ENCODE data around the gene NCAM2. TPM values are rescaled to one million over a fixed set of nuclear protein-coding genes. Genes with fewer than 3 reads are reported as not detected.

Gene NCAM2
- total RNA-seq, 4 donors from 2014 or later, result 0.67 to 0.95 TPM; not detected in 2

GRCh38 chr21:21297211-21297610 lies 299.0 kb downstream of the NCAM2 start:
- DNase-seq, result no peak
- H3K9me3 ChIP-seq, result no peaks in the 10 kb centered on the region
- no peak for TF ChIP-seq POLR2A (IDR thresholded peaks at IDR 0.05)
- H3K36me3 ChIP-seq, result no peaks in the 10 kb centered on the region
- H3K4me3 ChIP-seq, result no peak overlapping the region
- H3K27ac ChIP-seq, result no peak overlapping the region
- intact Hi-C loops (cut with DNase I), result no loop called here
- H3K4me1 ChIP-seq, result no peaks in the 10 kb centered on the region
- H3K27me3 ChIP-seq, result no peaks in the 10 kb centered on the region
- WGBS, 2 donors, result 59 to 64% methylated on average over 2 of the region's 2 CpGs

GRCh38 chr21:21301013-21301412 lies 302.8 kb downstream of the NCAM2 start:
- 39 to 49% methylated on average over 2 of the region's 2 CpGs for WGBS, 2 donors
- no peaks in the 10 kb centered on the region for H3K4me1 ChIP-seq
- no peaks in the 10 kb centered on the region for H3K36me3 ChIP-seq
- H3K4me3 ChIP-seq, result no peak overlapping the region
- no peak for DNase-seq
- no peak overlapping the region for H3K27ac ChIP-seq
- intact Hi-C loops (cut with DNase I), result no loop called here
- no peak for TF ChIP-seq POLR2A (IDR thresholded peaks at IDR 0.05)
- TF ChIP-seq CTCF (IDR thresholded peaks at IDR 0.05), result no peak
- no peaks in the 10 kb centered on the region for H3K27me3 ChIP-seq
- no peaks in the 10 kb centered on the region for H3K9me3 ChIP-seq

- intact Hi-C loops (cut with DNase I), result no loop called here
Measured at GRCh38 chr21:21309510-21309909, 311.3 kb downstream of the NCAM2 start.

GRCh38 chr21:21324297-21324696 lies 326.1 kb downstream of the NCAM2 start:
- WGBS, 2 donors, result 72 to 80% methylated on average over 5 of the region's 5 CpGs
- Histone ChIP-seq H3K27me3 (no peaks in the 10 kb centered on the region), H3K4me1 (no peaks in the 10 kb centered on the region), H3K27ac (no peak overlapping the region), H3K9me3 (peaks cover 0 to 8% (median 1%) of the 10 kb centered on the region in 3 donors), H3K36me3 (no peaks in the 10 kb centered on the region), H3K4me3 (no peak overlapping the region)
- intact Hi-C loops (cut with DNase I), result no loop called here
- DNase-seq, result no peak
- TF ChIP-seq CTCF (IDR thresholded peaks at IDR 0.05), result no peak
- TF ChIP-seq POLR2A (IDR thresholded peaks at IDR 0.05), result no peak

More at GRCh38 chr21:21309510-21309909, 311.3 kb downstream of the NCAM2 start:
- DNase-seq, result no peak
- H3K9me3 ChIP-seq, result peaks cover 0 to 6% (median 0%) of the 10 kb centered on the region in 3 donors
- no peaks in the 10 kb centered on the region for H3K4me1 ChIP-seq
- no peak overlapping the region for H3K27ac ChIP-seq
- H3K27me3 ChIP-seq, result no peaks in the 10 kb centered on the region
- 71 to 73% methylated on average over 1 of the region's 1 CpG for WGBS, 2 donors
- no peak overlapping the region for H3K4me3 ChIP-seq
- TF ChIP-seq POLR2A (IDR thresholded peaks at IDR 0.05) (no peak), CTCF (IDR thresholded peaks at IDR 0.05) (no peak)
- no peaks in the 10 kb centered on the region for H3K36me3 ChIP-seq

GRCh38 chr21:21332492-21332891 lies 334.3 kb downstream of the NCAM2 start:
- no peak for TF ChIP-seq CTCF (IDR thresholded peaks at IDR 0.05)
- TF ChIP-seq POLR2A (IDR thresholded peaks at IDR 0.05), result no peak
- DNase-seq, result no peak
- no peaks in the 10 kb centered on the region for H3K4me1 ChIP-seq
- peaks cover 0 to 11% (median 0%) of the 10 kb centered on the region in 3 donors for H3K9me3 ChIP-seq
- 65% methylated on average over 3 of the region's 3 CpGs for WGBS, 2 donors
- no peak overlapping the region for H3K4me3 ChIP-seq
- no peaks in the 10 kb centered on the region for H3K36me3 ChIP-seq
- no peaks in the 10 kb centered on the region for H3K27me3 ChIP-seq
- H3K27ac ChIP-seq, result no peak overlapping the region
- intact Hi-C loops (cut with DNase I), result no loop called here

- H3K4me1 ChIP-seq, result no peaks in the 10 kb centered on the region
- H3K27me3 ChIP-seq, result no peaks in the 10 kb centered on the region
- no peak for DNase-seq
- WGBS, 2 donors, result 87 to 89% methylated on average over 2 of the region's 2 CpGs
- H3K27ac ChIP-seq, result no peak overlapping the region
- H3K36me3 ChIP-seq, result no peaks in the 10 kb centered on the region
- peaks cover 0 to 28% (median 10%) of the 10 kb centered on the region in 3 donors for H3K9me3 ChIP-seq
- intact Hi-C loops (cut with DNase I), result no loop called here
- H3K4me3 ChIP-seq, result no peak overlapping the region
- TF ChIP-seq CTCF (IDR thresholded peaks at IDR 0.05), result no peak
- TF ChIP-seq POLR2A (IDR thresholded peaks at IDR 0.05), result no peak
Measured at GRCh38 chr21:21341041-21341440, 342.8 kb downstream of the NCAM2 start.

Measured in esophagus squamous epithelium (tissue), 5 donors.